NOMO-1 treated with DMSO at 0.1 percent for 48 hours (cell line): ENCODE measurements around the gene SMOC2.

Experiments used
- DNase-seq: peaks from one replicate; lab custom pipeline; 2025; ENCODE audit not compliant: unreplicated experiment; lab: John Stamatoyannopoulos, UW

The SMOC2 gene

DNA sequence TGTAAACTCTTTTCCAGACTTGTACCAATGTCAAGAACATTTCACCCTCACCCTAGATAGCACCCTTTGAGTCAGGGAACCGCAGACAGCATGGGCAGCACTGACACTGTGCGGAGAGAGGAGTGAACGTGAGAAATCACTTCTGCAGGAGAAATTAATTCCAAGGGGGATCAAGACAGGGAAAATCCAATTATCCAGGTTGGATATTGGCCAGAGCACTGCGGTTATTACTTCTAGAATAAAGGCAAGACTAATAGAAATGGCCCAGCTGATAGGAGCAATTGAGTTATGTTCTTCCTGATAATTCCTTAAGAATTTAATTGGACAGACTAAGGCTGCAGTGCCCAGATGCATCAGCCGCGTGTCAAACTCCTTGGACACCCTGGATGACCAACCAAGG lies 179.6 kb downstream of the SMOC2 start:
- DNase-seq, result no peak

DNA sequence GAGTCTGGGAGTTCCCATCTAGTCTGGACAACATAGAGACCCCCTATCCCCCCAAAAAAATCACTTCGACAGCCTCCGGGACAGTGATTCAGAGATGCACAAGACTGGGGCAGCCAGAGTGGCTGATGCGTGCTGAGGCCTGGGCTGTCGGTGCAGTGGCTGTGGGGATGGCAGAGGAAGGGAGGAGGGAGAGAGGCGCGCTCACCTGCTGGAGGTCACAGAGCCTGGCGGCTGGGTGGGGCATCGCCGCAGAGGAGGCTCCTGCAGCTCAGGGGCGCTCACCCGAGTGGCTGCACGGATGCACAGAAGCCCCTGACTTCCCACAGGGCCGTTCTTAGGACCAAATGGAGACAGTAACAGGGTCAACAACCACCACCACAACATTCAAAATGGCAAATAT lies 182.8 kb downstream of the SMOC2 start:
- DNase-seq, result no peak

DNA sequence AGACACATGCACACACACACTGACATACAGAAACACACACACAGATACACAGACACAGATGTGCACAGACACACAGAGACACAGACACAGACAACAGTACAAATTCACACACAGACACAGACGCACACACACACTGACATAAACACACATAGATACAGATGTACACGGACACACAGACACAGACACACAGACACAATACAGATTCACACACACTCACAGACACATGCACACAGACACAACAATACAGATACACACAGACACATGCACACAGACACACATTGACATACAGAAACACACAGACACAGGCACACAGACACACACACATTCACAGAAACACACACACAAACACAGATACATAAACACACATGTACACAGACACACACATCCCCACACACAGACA lies 183.6 kb downstream of the SMOC2 start:
- no peak for DNase-seq

DNA sequence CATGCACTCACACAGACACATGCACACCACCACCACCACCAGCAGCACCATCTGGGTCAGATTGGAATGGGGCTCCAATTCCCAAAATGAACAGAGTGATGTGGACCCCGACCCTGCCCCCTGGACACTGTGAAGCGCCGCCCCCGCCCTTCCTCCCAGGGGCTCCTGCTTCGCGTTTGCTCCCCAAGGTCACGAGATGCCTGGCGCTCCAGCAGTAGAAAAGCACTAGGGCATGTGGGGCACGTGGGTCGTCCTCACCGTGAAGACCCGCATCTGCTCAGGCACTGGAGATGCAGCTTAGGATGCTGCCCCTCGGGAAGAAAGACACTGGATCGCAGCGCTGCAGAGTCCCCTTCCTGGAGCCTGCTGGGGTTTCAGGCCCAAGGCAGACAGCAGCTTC lies 184.0 kb downstream of the SMOC2 start:
- no peak for DNase-seq

DNA sequence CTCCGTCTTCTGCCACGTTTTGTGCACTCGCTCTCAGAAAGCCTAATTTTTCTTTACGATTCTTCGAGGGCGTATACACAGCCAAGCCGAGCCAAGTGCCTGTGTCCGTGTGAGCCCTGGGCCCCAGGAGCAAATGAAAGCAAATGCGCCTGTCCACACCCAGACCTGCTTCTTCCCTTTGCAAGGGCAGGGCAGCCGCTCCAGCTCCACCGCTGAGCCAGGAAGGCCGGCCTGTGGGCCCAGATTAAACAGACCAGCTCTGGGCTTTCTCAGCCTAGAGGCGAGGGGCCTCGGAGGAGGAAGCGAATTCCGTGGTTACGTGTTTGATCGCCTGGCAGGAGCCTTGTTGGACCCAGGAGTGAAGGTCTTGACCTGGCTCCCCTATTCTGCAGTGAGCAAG lies 184.6 kb downstream of the SMOC2 start:
- no peak for DNase-seq

DNA sequence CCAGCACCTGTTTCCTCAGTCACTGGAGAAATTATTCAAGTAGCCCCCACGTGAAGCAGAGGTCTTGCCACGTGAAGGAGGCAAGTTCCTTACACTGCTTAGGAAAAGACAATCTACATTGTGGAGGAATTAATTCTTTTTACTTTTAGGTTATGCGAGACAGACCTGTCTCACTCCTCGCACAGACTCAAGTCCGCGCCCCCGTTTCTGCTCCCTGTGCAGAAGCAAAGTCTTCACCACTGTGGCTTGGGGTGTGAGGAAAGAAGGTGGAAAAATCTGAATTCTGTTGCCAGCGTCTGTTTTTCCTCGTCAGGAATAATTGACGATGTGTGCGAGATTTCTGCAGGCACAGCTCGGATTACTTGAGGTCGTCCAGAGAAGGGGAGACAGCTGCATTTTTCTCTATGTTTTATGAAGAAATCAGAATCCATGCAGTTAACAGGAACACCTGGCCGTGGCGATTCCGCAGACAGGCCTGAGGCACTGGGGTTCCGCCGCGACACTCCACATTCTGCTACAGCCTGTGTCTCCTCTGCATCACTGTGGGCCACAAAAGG lies 185.1 kb downstream of the SMOC2 start:
- DNase-seq, result no peak

DNA sequence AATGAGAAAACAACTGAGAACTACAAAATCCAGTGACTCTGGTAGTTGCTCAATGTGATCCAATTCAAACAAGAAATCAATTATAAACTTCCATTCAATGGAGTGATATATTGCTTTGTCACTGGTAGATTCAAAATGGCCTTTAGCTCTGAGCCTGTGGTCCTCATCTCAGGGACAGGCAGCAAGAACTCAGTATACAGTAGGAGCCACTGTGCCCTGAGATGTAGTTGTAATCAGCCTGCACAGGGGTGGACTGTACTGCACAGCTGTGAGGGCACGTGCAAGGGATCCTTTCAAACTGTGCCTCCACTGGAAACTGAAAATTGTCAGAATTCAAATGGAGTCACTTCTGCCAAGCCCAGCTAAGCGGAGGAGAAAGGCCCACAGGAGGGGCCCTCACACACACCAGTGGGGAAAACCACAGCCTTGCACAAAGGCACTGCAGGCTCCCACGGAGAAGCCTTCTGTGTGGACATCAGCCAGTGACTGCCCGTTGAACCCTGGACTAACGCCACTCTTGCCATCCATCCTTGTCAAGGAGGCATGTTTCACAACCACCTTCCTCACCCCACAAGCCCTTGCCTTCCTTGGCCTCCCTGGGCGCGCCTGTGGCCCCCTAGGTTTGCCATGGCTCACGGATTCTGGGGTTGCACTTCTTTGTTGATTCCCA lies 186.7 kb downstream of the SMOC2 start:
- DNase-seq, result no peak

DNA sequence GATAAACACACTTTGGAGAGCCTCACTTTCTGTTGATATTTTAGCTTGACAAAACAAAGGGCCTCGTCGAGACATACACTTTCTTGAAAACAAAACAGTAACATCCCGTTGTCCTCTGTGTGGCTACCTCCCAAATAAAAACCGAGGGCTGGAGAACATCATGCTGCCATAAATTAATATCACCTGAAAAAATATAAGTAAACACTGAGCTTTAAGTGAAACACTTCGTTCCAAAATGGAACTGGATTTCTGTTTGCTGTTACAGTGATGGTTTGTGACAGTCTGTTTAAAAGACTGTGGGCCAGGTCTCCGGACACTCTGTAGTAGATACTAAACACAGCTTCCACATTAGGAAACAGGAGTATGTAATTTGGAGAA lies 187.2 kb downstream of the SMOC2 start:
- no peak for DNase-seq

DNA sequence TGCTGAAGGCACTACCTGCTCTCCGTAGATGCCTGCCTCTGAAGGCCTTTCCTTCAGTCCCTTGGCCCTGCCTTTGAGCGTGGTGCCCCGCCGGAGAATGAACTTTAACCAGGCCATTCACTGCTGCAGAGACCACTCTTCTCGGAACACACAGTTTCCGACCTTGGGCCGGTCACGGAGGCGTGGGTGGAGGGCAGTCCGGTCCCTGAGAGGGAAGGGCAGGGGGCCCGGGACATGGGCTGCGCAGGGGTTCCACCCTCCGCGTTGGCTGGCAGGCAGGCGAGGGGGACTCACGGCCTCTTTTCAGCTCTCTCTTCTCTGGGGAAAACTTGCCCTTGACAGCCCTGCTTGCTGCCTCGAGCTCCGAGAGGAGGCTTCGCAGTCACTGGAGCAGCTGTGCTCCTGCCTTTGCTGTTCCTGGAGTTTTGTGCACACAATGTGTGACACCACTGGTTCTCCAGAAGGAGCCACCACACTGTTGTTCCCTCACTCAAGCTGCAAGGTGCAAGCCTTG lies 187.8 kb downstream of the SMOC2 start:
- DNase-seq, result no peak

DNA sequence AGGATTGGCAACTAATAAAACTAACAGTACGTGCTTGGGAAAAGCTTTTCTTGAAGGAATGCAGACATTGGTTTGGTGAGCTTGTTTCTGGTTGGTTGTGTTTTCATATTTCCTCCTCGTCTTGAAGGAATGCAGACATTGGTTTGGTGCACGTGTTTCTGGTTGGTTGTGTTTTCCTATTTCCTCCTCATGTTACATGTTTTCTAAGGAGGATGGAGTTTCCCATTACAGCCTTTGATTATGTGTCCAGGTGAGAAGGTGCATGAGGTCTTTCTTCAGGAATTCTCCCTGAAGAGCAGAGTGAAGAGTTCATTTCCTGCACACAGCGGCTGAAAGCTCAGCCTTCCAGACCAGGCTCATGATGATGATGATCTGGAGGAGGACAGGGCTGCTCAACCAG lies 190.6 kb downstream of the SMOC2 start:
- DNase-seq, result no peak

DNA sequence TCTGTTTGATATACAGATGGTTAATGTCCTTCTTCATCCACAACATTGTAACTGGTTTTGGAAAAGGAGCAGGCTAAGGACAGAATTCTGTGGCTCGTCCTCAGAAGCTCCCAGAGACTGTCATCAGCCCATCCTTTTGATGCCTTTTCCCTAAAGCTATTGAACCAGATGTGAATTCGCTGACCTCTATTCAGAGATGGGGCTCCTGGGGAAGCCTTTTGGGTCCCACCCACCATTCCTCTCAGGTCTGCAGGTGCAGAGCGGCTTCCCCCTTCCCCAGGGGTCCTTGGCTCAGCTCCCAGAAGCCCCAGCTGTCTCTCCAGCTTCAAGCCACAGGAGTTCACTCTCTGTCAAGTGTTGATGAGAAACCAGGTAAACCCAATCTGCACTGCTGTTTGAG lies 191.7 kb downstream of the SMOC2 start:
- DNase-seq, result no peak

DNA sequence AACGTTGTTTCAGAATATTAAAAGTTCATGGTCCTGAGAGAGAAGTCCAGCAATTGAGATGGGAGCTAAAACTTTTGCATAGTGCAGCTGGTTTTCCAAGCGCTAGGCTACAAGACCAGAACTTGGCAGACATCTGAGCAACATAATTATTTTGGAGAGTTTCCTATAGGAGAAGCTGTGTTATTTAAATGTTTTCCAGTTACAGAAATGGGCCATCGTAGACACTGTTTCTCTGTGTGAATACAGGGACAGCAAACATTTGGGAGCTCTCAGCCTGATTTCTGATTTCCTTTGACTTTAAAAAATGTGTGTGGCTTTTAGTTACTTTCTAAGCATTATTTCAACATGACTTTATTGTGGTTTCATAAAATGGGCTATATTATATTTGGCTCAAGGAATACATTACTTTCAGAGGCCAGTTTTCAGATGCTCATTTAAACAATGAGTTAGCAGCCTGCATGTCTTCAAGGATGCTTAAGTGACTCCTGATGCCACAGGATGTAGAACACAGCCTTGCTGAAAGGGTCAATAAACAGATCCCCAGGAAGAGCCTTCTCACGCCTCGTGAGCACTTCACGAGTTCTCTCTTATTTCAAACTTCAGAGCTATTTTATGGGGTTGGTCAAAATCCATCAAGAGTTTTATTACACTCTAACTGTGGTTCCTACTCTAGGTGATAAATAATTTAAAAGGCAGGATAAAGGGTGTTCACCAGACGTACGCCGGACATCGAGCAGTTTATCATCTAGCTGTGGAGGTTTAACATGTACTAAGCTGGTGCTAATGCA lies 193.8 kb downstream of the SMOC2 start:
- DNase-seq, result no peak

DNA sequence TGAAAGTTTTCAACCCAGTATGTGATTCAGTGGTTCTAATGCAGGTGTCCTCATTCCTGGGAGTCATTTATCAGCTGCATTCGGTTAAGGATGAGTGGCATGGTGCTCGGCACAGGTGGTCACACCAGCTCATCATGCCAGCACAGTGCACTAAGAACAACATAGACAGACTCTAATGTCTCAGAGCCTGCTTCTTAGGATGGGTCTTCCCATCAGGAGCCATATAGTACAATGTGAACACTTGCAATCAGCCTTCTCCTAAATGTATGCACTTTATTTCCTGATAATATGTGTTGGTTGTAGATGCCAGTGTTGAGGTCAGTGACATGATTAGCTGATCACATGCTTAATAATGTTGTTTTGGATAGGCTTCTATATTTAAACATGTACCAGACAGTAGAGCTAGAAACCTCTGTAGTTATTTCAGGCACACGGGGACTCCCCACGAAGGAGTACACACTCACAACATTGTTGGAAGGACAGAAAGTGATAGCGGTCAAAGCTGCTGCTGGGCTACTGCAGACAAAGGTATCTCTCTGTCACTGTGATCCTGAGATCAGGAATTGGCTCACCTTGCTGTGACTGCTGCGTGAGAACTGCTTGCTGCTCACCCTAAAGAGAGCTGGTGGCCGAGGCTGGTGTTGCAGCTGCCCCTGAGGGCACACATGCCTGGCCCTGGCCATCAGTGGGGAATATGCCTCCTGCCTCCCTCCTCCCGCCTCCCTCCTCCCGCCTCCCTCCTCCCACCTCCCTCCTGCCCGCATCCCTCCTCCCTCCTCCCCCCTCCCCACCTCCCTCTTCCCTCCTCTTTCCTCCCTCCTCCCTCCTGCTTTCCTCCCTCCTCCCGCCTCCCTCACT lies 195.4 kb downstream of the SMOC2 start:
- no peak for DNase-seq

DNA sequence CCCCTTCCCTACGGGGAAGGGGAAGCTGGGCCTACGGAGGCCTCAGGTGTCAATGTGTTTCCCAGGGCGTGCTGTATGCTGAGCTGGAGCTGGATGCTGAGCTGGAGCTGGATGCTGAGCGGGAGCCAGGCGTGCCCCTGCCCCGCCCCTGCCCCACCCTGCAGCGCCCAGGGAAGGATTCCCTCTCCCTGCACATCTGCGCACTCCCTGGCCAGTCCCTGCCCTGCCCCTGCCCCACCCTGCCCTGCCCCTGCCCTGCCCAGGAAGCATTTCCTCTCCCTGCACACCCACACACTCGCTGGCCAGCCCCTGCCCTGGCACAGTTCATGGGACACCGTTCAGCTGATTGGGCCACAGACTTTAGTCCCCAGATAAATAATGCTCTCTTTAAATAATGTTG lies 196.8 kb downstream of the SMOC2 start:
- no peak for DNase-seq

DNA sequence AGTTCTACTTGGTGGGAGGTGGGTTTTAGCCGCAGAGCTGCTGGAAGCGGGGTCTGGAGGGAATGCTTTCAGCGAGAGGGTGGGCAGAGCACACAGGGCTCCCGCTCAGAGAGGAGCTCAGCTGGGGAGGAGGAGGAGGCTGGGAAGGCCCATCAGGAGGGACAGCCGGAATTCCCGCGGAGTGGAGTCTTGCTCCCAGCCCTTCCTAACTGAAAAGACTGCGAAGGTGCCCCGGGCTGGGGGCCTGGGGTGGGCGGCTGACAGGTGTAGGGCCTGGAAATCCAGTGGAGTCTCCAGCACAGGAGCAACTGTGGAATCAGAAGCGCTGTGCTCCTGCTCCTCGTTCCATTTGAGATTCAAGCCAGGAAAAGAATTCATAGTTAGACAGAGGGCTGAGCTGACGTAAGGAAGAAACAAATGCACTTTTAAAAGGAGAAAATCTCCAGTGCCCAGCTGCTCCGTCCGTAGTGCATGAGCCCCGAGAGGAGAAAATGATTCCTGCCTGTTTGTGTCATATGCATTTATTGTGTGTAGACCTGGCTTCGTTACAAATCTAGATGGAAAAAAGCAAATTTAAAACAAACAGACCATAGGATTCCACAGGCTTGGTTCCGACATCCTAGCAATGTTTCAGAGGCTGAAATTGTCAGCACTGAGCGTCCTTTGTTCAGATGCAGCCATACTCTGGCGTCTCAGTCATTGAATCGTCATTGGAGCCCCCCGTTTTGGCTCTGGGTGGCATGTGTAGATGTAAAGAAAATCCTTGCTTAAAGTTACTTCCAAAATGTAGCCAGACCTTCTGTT lies 197.7 kb downstream of the SMOC2 start:
- DNase-seq, result no peak

DNA sequence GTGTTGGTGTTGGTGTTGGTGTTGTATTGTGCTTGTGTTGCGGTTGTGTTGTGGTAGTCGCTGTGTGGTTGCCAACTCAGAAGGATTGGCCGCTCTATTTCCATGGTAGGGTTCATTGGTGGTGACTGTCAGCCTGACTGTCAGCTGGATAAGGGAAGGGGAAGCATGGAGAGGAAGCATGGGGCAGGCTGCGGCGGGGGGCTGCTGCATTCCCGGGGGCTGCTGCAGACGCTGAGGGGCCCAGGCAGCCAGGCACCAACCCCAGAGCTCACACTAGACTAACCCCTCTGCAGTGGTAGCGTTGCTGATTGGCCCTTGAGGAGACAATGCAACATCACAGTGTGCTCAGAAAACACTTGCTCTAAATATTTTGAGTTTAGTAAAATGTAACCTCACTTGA lies 199.2 kb downstream of the SMOC2 start:
- no peak for DNase-seq

DNA sequence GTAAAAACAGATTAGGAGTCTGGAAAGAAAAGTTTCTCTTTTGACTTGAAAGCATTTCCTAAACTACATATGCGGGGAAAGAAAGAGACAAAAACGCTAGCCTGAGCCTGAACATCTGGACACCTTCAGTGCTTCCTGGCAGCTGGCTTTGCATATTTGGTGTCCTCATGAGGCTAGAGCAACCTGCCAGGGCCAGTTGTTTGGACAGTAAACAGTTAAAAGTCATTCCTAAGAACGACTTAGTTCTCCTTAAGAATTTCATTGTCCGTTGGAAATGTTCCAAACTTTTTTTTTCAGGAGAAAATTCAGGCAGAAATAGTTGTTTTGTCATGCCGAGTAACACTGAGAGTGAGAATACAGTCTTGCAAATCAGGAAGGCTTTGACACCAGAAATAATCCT lies 199.8 kb downstream of the SMOC2 start:
- no peak for DNase-seq

DNA sequence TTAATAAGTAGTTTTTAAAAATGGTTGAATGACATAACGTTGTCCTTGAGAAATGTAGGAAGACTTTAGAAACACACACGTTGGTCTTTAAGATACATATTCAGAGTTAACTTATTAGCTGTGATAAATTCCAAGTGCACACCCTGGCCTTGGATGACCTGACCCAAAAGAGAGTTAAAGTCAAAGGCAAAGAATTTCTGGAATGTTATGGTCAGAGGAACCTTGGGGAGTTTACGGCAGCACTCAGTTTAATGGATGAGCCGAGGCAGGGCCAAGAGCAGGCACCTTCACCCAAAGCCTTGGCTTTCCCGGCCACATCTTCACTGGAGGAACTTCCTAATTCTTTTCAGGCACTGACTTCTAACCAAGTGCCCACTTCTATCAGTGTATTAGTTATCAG lies 200.5 kb downstream of the SMOC2 start:
- no peak for DNase-seq

DNA sequence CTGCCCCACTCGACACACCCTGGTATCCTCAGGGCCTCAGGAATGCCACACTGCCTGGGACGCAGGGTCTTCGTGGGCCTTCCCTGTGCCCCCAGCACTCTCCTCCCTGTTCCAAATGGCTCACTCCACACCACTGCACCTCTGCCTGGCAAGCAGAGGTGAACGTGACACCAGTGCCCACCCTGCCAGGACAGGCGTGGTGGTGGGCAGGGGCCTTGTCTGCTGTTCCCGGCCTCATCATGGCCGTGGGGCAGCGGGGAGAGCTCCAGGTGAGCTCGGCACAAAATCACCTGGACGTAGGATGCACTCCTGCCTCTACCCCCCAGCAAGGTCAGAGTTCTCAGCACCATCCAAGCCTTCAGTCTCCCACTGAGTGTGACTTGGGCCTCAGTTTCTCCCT lies 202.4 kb downstream of the SMOC2 start:
- DNase-seq, result no peak

DNA sequence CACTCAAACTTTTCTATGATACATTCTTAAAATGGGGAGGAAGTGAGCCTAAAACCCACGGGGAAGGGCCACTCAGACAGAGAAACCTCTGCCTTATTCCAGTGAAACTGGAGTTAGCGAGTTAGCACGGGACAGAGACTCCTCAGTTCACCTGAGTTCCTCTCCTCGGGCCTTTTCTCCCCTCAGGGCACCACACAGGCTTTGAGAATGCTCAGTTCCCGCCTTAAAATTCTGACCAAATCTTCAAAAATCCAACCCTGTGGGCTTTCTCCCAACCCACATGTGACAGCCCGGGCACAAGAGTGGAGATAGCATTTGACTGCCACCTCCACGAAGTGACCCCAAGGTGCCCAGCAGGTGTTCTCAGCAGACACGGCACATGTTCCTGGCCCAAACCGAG lies 204.3 kb downstream of the SMOC2 start:
- no peak for DNase-seq

DNA sequence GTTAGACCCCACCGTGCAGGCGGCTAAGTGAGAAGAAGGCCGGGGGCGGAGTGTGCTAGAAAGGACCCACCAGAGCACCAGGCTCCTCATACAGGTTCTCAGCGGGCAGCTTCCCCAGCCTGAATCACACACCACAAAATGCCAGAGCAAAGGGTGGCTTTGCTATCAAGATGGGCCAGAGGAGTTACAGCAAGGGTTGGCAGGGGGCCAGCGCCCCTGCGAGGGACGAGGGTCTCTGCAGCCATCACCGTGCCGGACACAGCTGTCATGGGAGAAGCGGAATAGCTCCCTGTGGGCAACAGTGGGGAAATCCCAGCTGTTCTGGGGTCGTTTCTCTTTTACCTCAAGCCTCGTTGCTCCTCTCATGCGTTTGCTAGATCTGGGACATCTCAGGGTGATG lies 206.3 kb downstream of the SMOC2 start:
- no peak for DNase-seq
